ENCODE measurements around the gene AP2A2.

GRCh38 chr11:1017269-1018005, 91.8 kb downstream of the AP2A2 start:
- TF ChIP-seq CTCF (IDR thresholded peaks at IDR 0.05) (no peak), POLR2A (IDR thresholded peaks at IDR 0.05) (no peak)

All from vagina (tissue), 2 donors.